GM20000 (cell line): ENCODE measurements around the gene ALDH1B1.
"Not testable (repeated sequence)": the region's sequence is repeated elsewhere in the genome, so short reads cannot be mapped to it uniquely, and the experiment has no call there.

Source experiments
- DNase-seq: peaks from one replicate; pipeline ENCODE4 v3.0.0; 2012; ENCODE audit warnings: low spot score
- TF ChIP-seq, protein P1 (sequence below): IDR thresholded peaks from 2 replicates; pipeline ENCODE4 v1.5.1; 2012; ENCODE audit warnings: mild to moderate bottlenecking, control low read depth; ENCODE audit errors: extremely low read depth, missing control alignments

The ALDH1B1 gene

DNA sequence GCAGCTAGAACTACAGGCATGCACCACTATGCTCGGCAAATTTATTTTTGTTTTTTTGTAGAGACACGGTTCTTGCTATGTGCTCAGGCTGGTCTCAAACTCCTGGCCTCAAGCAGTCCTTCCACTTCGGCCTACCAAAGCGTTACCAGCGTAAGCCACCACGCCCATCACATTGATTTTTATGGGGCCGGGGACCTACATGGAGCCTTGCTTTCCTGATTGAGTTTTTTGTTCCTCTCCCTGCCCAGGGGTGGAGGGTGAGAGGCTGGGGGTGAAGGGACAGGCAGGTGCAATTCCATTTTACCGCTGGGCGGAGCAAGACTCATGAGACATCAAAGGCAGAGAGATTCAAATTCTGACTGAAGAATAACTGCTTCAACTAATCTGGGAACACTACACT, 1.9 kb downstream of the ALDH1B1 start:
- no peak for DNase-seq
- TF ChIP-seq, protein P1, sequence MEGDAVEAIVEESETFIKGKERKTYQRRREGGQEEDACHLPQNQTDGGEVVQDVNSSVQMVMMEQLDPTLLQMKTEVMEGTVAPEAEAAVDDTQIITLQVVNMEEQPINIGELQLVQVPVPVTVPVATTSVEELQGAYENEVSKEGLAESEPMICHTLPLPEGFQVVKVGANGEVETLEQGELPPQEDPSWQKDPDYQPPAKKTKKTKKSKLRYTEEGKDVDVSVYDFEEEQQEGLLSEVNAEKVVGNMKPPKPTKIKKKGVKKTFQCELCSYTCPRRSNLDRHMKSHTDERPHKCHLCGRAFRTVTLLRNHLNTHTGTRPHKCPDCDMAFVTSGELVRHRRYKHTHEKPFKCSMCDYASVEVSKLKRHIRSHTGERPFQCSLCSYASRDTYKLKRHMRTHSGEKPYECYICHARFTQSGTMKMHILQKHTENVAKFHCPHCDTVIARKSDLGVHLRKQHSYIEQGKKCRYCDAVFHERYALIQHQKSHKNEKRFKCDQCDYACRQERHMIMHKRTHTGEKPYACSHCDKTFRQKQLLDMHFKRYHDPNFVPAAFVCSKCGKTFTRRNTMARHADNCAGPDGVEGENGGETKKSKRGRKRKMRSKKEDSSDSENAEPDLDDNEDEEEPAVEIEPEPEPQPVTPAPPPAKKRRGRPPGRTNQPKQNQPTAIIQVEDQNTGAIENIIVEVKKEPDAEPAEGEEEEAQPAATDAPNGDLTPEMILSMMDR: no peak

DNA sequence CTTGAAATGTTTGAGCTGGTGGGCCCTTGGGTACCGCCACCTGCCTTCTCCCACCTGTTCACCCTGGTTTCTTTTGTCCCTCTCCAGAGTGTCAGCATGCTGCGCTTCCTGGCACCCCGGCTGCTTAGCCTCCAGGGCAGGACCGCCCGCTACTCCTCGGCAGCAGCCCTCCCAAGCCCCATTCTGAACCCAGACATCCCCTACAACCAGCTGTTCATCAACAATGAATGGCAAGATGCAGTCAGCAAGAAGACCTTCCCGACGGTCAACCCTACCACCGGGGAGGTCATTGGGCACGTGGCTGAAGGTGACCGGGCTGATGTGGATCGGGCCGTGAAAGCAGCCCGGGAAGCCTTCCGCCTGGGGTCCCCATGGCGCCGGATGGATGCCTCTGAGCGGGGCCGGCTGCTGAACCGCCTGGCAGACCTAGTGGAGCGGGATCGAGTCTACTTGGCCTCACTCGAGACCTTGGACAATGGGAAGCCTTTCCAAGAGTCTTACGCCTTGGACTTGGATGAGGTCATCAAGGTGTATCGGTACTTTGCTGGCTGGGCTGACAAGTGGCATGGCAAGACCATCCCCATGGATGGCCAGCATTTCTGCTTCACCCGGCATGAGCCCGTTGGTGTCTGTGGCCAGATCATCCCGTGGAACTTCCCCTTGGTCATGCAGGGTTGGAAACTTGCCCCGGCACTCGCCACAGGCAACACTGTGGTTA, 3.3 kb downstream of the ALDH1B1 start:
- no peak for DNase-seq
- TF ChIP-seq, protein P1: no peak

DNA sequence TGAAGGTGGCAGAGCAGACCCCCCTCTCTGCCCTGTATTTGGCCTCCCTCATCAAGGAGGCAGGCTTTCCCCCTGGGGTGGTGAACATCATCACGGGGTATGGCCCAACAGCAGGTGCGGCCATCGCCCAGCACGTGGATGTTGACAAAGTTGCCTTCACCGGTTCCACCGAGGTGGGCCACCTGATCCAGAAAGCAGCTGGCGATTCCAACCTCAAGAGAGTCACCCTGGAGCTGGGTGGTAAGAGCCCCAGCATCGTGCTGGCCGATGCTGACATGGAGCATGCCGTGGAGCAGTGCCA, 3.8 kb downstream of the ALDH1B1 start:
- TF ChIP-seq, protein P1: no peak
- DNase-seq: no peak

DNA sequence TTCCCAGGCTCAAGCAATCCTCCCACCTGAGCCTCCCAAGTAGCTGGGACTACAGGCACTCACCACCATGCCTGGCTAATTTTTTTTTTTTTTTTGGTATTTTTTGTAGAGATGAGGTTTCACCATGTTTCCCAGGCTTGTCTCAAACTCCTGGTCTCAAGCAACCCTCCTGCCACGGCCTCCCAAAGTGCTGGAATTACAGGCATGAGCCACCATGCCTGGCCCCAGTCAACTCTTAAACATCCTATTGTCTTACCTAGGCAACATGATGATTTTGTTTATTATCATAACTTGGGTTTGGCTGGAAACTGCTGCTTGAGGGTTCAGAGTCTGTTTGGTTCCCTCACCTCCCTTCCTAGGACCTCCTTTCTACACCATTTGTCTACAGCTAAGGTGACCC, 6.7 kb downstream of the ALDH1B1 start:
- DNase-seq: not testable (repeated sequence)

DNA sequence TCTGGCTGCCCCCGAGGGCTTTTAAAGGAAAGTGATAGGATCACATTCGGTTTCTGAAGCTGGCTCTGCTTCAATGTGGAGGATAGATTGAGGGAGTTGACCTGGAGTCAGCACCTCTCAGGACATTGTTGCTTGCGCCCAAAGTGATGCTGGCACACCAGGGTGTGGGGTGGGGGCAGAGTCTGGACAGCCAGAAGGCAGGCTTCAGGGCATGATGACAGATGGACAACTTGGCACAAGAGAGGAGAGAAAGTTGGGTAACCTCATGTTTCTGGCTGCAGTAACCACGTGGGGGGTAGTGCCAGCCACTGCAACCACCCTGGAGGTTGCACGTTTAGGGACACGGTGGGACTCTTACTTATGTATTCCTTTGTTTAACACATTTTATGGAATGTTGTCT, 9.5 kb downstream of the ALDH1B1 start:
- TF ChIP-seq, protein P1: no peak
- no peak for DNase-seq

DNA sequence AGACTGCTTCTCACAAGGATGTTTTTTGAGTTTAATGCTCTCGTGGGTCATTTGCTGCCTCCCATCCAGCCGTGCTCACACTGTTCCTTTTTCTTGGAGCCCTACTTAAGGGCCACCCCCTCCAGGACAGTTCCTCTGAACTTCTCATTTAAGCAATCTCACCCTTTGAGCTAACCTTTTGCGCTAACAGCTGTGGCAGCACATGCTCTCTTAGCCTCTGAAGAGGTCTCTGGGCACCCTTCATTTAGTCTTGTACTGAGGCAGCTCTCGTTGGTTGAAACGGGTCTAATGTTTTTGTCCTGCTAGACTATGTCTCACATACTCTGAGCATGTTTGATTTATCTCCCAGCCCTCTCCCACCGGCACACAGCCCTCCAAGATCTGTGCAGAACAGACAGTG, 11.8 kb downstream of the ALDH1B1 start:
- no peak for DNase-seq
- TF ChIP-seq, protein P1: no peak

DNA sequence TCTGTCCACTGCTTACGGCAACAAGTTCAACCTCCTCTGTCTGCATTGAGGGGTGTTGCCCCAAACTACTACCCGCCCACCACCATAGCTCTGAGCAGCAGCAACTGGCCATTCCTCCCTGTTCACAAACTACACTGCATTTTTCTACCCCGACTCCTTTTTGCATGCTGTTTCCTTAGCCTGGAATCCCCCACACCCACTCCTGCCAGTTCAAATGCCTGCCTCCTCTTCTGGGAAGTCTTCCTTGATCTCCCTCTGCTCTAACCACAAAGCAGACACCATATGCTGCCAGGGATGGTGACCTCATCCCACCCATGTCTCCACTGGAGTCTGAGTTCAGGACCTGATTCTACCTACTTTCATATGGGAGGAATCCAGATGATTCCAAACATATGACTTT, 13.3 kb downstream of the ALDH1B1 start:
- TF ChIP-seq, protein P1: no peak
- no peak for DNase-seq

DNA sequence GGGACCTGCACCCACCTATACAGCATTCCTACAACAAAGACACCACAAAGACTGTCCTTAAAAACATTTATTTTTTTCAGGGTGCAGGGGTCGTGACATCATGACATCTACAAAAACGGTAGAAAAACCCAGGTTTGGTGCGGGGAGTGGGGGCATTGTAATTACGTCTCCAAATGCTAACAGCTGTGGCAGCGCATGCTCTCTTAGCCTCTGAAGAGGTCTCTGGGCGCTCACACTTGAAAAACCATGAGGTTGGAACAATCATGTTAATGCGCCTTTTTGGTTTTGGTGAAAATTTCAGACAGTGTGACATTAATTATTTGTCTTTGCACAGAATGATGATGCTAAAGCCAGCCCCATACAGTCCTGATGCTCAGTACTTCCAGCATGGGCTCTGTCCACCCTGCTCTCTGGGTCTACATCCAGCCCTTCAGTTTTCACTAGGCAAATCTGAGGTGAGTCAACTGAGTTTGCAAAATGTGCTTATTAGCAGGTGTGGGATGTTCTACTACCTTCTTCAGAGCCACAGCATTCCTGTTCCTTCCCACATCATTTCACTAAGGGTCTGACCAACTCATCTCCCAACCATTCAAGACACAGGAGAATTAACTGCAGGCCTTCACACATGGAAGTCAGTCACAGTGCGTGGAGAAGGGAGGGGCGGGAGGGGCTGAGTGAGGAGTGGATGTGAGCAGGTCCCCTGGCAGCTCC, 14.1 kb downstream of the ALDH1B1 start:
- DNase-seq: no peak
- TF ChIP-seq, protein P1: no peak
